ENCODE results near the gene LRRC51.

LRRC51 gene

DNA sequence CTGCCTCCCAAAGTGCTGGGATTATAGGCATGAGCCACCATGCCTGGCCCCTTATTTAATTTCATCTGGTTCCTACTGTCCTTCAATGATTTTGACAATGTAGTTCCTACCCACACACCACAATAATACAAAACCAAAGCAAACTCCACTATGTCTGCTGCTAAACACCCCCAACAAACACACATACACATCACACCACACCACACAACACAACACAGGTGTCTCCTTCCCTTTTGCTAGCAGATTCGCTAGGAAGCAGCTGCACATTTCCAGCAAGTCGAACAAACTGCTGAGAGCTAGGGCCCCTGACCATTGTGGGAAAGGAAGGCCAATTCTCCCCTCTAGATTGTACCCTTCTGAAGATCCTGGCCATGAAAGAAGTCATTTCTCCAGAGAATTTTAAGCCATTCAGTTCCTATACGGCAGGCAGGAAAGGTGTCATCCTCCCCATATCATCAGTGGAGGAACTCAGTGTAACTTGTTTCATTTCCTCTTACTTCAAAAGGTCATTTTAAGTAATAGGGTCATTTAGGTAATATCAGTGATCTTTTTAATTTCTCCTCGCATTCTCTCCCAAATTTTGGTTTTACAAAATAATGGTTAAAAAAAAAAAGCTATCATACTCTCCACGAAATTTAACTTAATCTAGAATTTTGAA, 18.8 kb upstream of the LRRC51 start:
- H3K27me3 Mint-ChIP-seq: no peaks in the 10 kb centered on the region
- DNase-seq: no peak
- H3K36me3 Mint-ChIP-seq (ENCODE audit: low read depth): peaks cover 53% of the 10 kb centered on the region
- no peak overlapping the region for H3K4me3 Mint-ChIP-seq
- no peaks in the 10 kb centered on the region for H3K4me1 Mint-ChIP-seq (ENCODE audit: low read depth)
- no peaks in the 10 kb centered on the region for H3K9me3 Mint-ChIP-seq
- no peak overlapping the region for H3K27ac Mint-ChIP-seq

DNA sequence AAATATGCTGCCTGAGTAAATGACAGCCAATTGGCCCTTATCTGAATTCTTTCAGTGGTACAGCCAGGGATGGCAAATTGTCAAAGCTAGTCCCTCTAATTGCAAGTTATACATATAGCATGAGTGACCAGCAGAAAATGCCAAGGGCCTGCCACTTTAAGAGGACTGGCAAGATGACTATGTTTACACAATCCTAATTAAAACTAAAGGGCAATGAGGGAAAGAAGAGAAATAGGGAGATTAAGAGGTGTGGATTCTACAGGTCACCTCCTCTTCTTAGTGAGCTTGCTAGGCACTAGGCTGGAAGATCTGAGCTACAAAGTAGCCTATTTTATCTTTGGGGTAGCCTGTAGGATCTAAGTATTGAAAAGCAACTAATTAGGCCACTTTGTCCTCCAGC, 13.8 kb upstream of the LRRC51 start:
- no peaks in the 10 kb centered on the region for H3K27me3 Mint-ChIP-seq
- H3K27ac Mint-ChIP-seq: no peak overlapping the region
- no peaks in the 10 kb centered on the region for H3K9me3 Mint-ChIP-seq

DNA sequence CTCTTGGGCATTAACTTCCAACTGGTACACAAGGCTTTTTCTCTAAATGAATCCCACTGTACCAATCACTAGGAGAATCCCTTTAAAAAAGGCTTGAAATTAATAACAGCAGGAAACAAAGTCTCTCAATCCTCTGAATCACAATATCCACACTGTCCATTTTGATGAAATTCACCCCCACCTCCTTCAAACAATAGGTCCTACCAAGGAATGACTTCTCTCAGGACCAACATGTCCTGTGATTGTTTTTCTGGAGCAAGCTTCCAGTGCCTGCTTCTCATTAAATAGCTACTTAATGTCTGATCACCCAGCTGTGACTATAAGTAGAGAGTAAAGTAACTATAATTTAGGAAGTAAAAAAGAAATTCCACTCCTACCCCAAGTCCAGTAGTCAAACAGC, 13.4 kb upstream of the LRRC51 start:
- DNase-seq: no peak
- no peaks in the 10 kb centered on the region for H3K27me3 Mint-ChIP-seq
- H3K9me3 Mint-ChIP-seq: no peaks in the 10 kb centered on the region
- no peak overlapping the region for H3K4me3 Mint-ChIP-seq
- peak overlapping the region; percentile 45 for H3K27ac Mint-ChIP-seq
- H3K4me1 Mint-ChIP-seq (ENCODE audit: low read depth): peaks cover 40% of the 10 kb centered on the region
- H3K36me3 Mint-ChIP-seq (ENCODE audit: low read depth): peaks cover 61% of the 10 kb centered on the region

More for the DNA sequence above, 13.8 kb upstream of the LRRC51 start:
- no peak overlapping the region for H3K4me3 Mint-ChIP-seq
- peaks cover 64% of the 10 kb centered on the region for H3K36me3 Mint-ChIP-seq (ENCODE audit: low read depth)
- H3K4me1 Mint-ChIP-seq (ENCODE audit: low read depth): peaks cover 36% of the 10 kb centered on the region
- DNase-seq: no peak

GRCh38 chr11:72067676-72068075, 13.0 kb upstream of the LRRC51 start:
- Mint-ChIP-seq H3K27me3 (no peaks in the 10 kb centered on the region), H3K4me1 (ENCODE audit: low read depth) (peaks cover 44% of the 10 kb centered on the region), H3K4me3 (no peak overlapping the region), H3K9me3 (no peaks in the 10 kb centered on the region), H3K27ac (peak overlapping the region; percentile 45), H3K36me3 (ENCODE audit: low read depth) (peaks cover 60% of the 10 kb centered on the region)
- DNase-seq: no peak

GRCh38 chr11:72069200-72069599, 11.4 kb upstream of the LRRC51 start:
- no peaks in the 10 kb centered on the region for H3K9me3 Mint-ChIP-seq
- H3K27ac Mint-ChIP-seq: peak overlapping the region; percentile 26
- H3K4me3 Mint-ChIP-seq: no peak overlapping the region
- peaks cover 59% of the 10 kb centered on the region for H3K36me3 Mint-ChIP-seq (ENCODE audit: low read depth)
- DNase-seq: no peak
- H3K4me1 Mint-ChIP-seq (ENCODE audit: low read depth): peaks cover 49% of the 10 kb centered on the region
- no peaks in the 10 kb centered on the region for H3K27me3 Mint-ChIP-seq

- H3K27ac Mint-ChIP-seq: peak overlapping the region; percentile 26
- no peaks in the 10 kb centered on the region for H3K27me3 Mint-ChIP-seq
- H3K4me1 Mint-ChIP-seq (ENCODE audit: low read depth): peaks cover 49% of the 10 kb centered on the region
- H3K4me3 Mint-ChIP-seq: no peak overlapping the region
- DNase-seq: no peak
- H3K9me3 Mint-ChIP-seq: no peaks in the 10 kb centered on the region
- peaks cover 62% of the 10 kb centered on the region for H3K36me3 Mint-ChIP-seq (ENCODE audit: low read depth)
Measured at GRCh38 chr11:72069787-72070251, 10.8 kb upstream of the LRRC51 start.

DNA sequence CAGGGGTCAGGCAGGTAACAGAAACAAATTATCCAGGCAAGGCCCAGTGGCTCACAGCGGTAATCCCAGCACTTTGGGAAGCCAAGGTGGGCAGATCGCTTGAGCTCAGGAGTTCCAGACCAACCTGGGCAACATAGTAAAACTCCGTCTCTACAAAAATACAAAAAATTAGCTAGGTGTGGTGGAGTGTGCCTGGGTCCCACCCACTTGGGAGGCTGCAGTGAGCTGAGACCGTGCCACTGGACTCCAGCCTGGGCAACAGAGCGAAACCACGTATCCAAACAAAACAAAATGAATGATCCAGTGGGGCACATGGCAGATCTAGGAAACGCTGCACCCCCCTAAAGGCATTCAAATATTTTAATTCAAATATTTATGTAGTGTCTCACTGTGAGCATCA, 10.2 kb upstream of the LRRC51 start:
- Mint-ChIP-seq H3K9me3 (no peaks in the 10 kb centered on the region), H3K4me3 (no peak overlapping the region), H3K36me3 (ENCODE audit: low read depth) (peaks cover 65% of the 10 kb centered on the region), H3K27ac (peak overlapping the region; percentile 26), H3K27me3 (no peaks in the 10 kb centered on the region), H3K4me1 (ENCODE audit: low read depth) (peaks cover 49% of the 10 kb centered on the region)
- DNase-seq: no peak

DNA sequence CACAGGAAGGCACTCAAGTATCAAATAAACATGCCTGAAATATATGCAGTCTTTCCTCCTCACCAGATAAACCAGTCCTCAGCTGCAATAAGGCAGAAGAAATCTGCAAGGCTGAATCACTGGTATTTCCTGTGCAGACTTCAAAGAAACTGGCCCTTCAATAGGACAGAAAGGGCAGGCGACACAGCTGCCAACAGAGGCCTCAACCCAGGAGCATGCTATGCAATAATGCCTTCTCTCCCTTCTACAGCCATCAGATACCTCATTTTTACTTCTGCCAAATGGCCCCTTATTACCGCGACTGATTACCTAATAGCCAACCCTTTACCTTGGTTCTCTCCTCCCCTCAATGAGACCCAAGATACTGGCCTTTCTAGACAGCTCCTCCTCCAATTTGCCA, 8.3 kb upstream of the LRRC51 start:
- H3K36me3 Mint-ChIP-seq (ENCODE audit: low read depth): peaks cover 64% of the 10 kb centered on the region
- no peak overlapping the region for H3K27ac Mint-ChIP-seq
- no peaks in the 10 kb centered on the region for H3K27me3 Mint-ChIP-seq
- H3K9me3 Mint-ChIP-seq: no peaks in the 10 kb centered on the region
- H3K4me3 Mint-ChIP-seq: no peak overlapping the region
- DNase-seq: no peak
- H3K4me1 Mint-ChIP-seq (ENCODE audit: low read depth): peaks cover 55% of the 10 kb centered on the region

DNA sequence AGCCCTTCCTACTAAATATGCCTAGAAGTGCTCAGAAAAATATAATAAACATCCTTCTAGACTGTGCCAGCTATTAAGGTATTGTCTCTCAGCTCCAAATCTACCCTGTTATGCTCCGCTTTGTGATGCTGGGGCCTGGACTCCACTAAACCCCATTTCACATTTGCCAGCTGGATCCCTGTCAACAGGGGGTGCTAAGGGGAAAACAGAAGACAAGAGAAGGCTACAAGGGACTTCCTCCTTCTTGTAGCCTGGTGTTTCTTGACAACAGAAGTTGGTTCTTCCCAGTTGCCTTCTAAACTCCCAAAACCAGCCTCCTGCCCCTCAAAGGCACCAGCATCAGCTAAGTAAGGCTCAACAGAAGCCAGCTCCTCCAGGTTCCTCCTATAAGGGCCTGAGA, 5.5 kb upstream of the LRRC51 start:
- Mint-ChIP-seq H3K27me3 (no peaks in the 10 kb centered on the region), H3K4me1 (ENCODE audit: low read depth) (peaks cover 51% of the 10 kb centered on the region), H3K36me3 (ENCODE audit: low read depth) (peaks cover 48% of the 10 kb centered on the region), H3K27ac (no peak overlapping the region), H3K9me3 (no peaks in the 10 kb centered on the region), H3K4me3 (no peak overlapping the region)
- DNase-seq: no peak

DNA sequence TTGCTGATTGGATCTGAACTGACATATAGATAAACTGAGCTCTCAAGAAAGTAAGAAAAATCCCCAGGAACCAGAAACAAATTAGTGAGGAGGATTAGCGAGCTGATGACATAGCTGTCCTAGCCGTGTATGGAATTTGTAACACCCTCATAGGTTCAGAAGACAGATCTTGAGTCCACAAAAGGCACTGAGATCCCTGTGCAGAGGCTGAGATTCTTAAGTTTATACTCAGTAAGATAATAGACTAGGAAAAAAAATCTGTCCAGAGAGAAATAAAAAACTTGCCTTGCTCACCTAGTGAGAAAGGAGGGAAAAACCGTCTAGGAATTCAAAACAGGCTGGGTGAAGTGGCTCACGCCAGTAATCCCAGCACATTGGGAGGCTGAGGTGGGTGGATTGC, 4.9 kb upstream of the LRRC51 start:
- H3K27ac Mint-ChIP-seq: no peak overlapping the region
- peaks cover 48% of the 10 kb centered on the region for H3K4me1 Mint-ChIP-seq (ENCODE audit: low read depth)
- H3K9me3 Mint-ChIP-seq: no peaks in the 10 kb centered on the region
- DNase-seq: no peak
- no peak overlapping the region for H3K4me3 Mint-ChIP-seq
- peaks cover 47% of the 10 kb centered on the region for H3K36me3 Mint-ChIP-seq (ENCODE audit: low read depth)
- H3K27me3 Mint-ChIP-seq: no peaks in the 10 kb centered on the region

DNA sequence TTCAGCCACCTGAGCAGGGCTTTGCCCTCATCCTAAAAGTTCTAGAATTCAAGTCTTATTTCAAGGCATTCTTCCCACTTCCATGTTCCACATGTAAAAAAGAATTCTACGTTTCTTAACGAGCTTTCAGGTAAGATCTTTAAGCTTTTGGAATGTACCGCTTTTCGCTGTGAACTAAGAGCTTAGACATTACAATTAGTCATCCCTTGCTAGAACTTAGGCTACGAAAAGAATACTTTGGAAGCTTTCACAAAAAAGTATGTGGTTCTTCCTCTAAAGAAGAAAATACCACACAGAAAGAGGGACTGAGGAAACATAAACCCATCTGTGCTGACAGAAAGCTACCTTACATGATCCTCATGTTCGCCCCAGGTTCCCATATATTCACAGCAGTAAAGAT, 2.2 kb upstream of the LRRC51 start:
- Mint-ChIP-seq H3K27ac (peak overlapping the region; percentile 60), H3K27me3 (no peaks in the 10 kb centered on the region), H3K4me3 (peak overlapping the region; percentile 96), H3K9me3 (no peaks in the 10 kb centered on the region), H3K36me3 (ENCODE audit: low read depth) (peaks cover 40% of the 10 kb centered on the region), H3K4me1 (ENCODE audit: low read depth) (peaks cover 46% of the 10 kb centered on the region)
- DNase-seq: no peak

GRCh38 chr11:72079819-72080325, 778 bp upstream of the LRRC51 start:
- Mint-ChIP-seq H3K9me3 (no peaks in the 10 kb centered on the region), H3K4me1 (ENCODE audit: low read depth) (peaks cover 46% of the 10 kb centered on the region), H3K27ac (peak overlapping the region; percentile 99), H3K27me3 (no peaks in the 10 kb centered on the region), H3K36me3 (ENCODE audit: low read depth) (peaks cover 32% of the 10 kb centered on the region), H3K4me3 (peak overlapping the region; percentile 96)
- DNase-seq: no peak

DNA sequence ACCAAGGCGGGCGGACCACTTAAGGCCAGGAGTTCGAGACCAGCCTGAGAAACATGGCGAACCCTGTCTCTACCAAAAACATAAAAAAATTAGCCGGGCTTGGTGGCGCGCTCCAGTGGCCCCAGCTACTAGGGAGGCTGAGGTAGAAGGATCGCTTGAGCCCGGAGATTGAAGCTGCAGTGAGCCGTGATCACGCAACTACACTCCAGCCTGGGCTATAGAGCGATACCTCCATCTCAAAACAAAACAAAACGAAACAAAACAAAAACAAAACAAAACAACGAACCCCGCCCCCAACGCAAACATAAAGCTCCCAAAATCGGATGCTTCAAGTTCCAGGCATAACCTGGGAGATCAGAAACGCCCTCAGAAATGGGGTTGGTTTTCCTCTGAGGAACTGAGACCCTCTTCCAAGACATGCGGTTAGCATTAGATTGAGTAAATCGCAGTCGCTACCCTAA, 564 bp downstream of the LRRC51 start:
- Mint-ChIP-seq H3K4me3 (peak overlapping the region; percentile 96), H3K9me3 (no peaks in the 10 kb centered on the region), H3K27ac (peak overlapping the region; percentile 99), H3K27me3 (no peaks in the 10 kb centered on the region), H3K36me3 (ENCODE audit: low read depth) (peaks cover 23% of the 10 kb centered on the region), H3K4me1 (ENCODE audit: low read depth) (peaks cover 47% of the 10 kb centered on the region)
- DNase-seq: no peak

GRCh38 chr11:72081821-72082453, 1.3 kb downstream of the LRRC51 start:
- peak overlapping the region; percentile 96 for H3K4me3 Mint-ChIP-seq
- peaks cover 46% of the 10 kb centered on the region for H3K4me1 Mint-ChIP-seq (ENCODE audit: low read depth)
- no peak for DNase-seq
- H3K27me3 Mint-ChIP-seq: no peaks in the 10 kb centered on the region
- H3K9me3 Mint-ChIP-seq: no peaks in the 10 kb centered on the region
- H3K27ac Mint-ChIP-seq: peak overlapping the region; percentile 99
- peaks cover 20% of the 10 kb centered on the region for H3K36me3 Mint-ChIP-seq (ENCODE audit: low read depth)

DNA sequence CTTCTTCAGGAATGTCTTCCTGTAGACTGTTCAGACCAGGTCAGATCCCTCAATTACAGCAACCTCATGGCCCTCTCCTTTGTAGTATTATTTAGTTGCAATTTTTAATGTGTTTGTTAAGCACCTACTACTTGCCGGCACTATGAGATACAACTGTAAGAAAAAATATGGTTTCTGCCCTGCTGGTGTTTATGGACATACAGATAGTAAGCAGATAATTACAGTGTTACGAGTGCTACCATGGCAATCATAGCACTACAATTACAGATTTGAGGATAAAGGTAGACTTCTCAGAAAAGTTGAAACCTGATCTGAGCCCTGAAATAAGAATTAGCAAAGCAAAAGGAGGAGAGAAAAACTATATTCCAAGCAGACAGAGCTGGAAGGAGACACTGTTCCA, 2.8 kb downstream of the LRRC51 start:
- peaks cover 19% of the 10 kb centered on the region for H3K36me3 Mint-ChIP-seq (ENCODE audit: low read depth)
- H3K9me3 Mint-ChIP-seq: no peaks in the 10 kb centered on the region
- no peak overlapping the region for H3K4me3 Mint-ChIP-seq
- H3K27me3 Mint-ChIP-seq: no peaks in the 10 kb centered on the region
- H3K4me1 Mint-ChIP-seq (ENCODE audit: low read depth): peaks cover 38% of the 10 kb centered on the region
- DNase-seq: no peak
- H3K27ac Mint-ChIP-seq: peak overlapping the region; percentile 2

Data from activated T-cell treated with anti-CD3 and anti-CD28 coated beads, Interleukin-2, amount 50 U/mL, for 24 hours (primary cell).